Psoas muscle (tissue), 8 donors: ENCODE results near the gene UAP1. TPM values are rescaled to one million over a fixed set of nuclear protein-coding genes. Genes with fewer than 3 reads are reported as not detected.

ENCODE experiments used
- ATAC-seq, 4 donors: fragments of 200-7000 bp; cut with Tn5 transposase; one replicate each; pipeline ENCODE4 v1.9.1; 2020; ENCODE audit warnings: moderate library complexity in 3 of 4, mild to moderate bottlenecking in 2 of 4
- DNase-seq, 2 donors: peaks; one replicate each; pipeline ENCODE4 v3.0.0-alpha.2; 2020
- H3K27ac ChIP-seq: fragments of 200-600 bp; one replicate; pipeline ENCODE4 v1.8.0; 2022
- H3K27me3 ChIP-seq, 3 donors: fragments of 200-600 bp in 1 of 3; one replicate each; pipeline versions ENCODE4 v1.6.1 to v1.8.0; 2013 to 2022; ENCODE audit warnings: low read length in 2 of 3, mild to moderate bottlenecking in 2 of 3, moderate library complexity in 1 of 3; ENCODE audit not compliant: insufficient read depth in 3 of 3
- H3K36me3 ChIP-seq, 2 donors: fragments of 200-600 bp in 1 of 2; one replicate each; pipeline versions ENCODE4 v1.6.1 to v1.8.0; 2013 to 2022; ENCODE audit warnings: low read depth in 1 of 2, mild to moderate bottlenecking in 1 of 2, moderate library complexity in 1 of 2; ENCODE audit not compliant: insufficient read depth in 1 of 2
- H3K4me1 ChIP-seq: fragments of 200-600 bp; one replicate; pipeline ENCODE4 v1.8.0; 2022
- H3K4me3 ChIP-seq: fragments of 200-600 bp; one replicate; pipeline ENCODE4 v1.8.0; 2022; ENCODE audit warnings: mild to moderate bottlenecking
- H3K9me3 ChIP-seq: fragments of 200-600 bp; one replicate; pipeline ENCODE4 v1.8.0; 2022
- whole genome bisulfite sequencing, 3 donors: extraction: QIAGEN DNeasy Blood & Tissue Kit; methylation state at CpG; one replicate each; pipeline versions ENCODE4 v1.1.6 to v1.1.7; 2013; 5-methylcytosine and 5-hydroxymethylcytosine counted together
- intact Hi-C, 2 donors: fragments of 100-400 bp; cut with DNase I; formaldehyde crosslinking; loops; one replicate each; pipeline versions ENCODE4 v1.11.0 to v1.14.2; 2022
- polyA plus RNA-seq, 3 donors: library from polyadenylated mRNA; stranded (reverse); fragments of 200-250 nt; gene quantifications; one replicate each; pipeline ENCODE4 v1.2.3, GENCODE V29; 2013
- total RNA-seq, 4 donors: library from RNA; stranded (reverse); fragmentation: NEBNext Ultra II Directional in 2 of 4; extraction: Animal tissue kit (Norgen Biotek cat#: 25700) in 2 of 4; gene quantifications; one replicate each; pipeline versions ENCODE4 v1.2.1 to v1.2.4, GENCODE V29; 2021 to 2023
- TF ChIP-seq, protein P1 (sequence below): fragments of 200-600 bp; IDR thresholded peaks from one replicate; pipeline ENCODE4 v1.8.0; 2022; ENCODE audit warnings: antibody characterized with exemption
- donor health status: healthy with polysubstance abuse.
- donor health status: DM: no; HTN: no; CAD: no; lungs with moderate emphysema.
- donor health status: Bipolar disorder and iron deficiency.
- donor health status: healthy.
- donor health status: DM: yes; HTN: yes; CAD: no.
- donor health status: DM: no; HTN: no; CAD: no.
- donor health status: DM: no; HTN: no; CAD: no.
- donor health status: DM: yes; HTN: yes; CAD: no.

The UAP1 gene
- total and polyA plus RNA-seq, 7 donors = 24.1 to 147 (median 40.1) TPM

DNA sequence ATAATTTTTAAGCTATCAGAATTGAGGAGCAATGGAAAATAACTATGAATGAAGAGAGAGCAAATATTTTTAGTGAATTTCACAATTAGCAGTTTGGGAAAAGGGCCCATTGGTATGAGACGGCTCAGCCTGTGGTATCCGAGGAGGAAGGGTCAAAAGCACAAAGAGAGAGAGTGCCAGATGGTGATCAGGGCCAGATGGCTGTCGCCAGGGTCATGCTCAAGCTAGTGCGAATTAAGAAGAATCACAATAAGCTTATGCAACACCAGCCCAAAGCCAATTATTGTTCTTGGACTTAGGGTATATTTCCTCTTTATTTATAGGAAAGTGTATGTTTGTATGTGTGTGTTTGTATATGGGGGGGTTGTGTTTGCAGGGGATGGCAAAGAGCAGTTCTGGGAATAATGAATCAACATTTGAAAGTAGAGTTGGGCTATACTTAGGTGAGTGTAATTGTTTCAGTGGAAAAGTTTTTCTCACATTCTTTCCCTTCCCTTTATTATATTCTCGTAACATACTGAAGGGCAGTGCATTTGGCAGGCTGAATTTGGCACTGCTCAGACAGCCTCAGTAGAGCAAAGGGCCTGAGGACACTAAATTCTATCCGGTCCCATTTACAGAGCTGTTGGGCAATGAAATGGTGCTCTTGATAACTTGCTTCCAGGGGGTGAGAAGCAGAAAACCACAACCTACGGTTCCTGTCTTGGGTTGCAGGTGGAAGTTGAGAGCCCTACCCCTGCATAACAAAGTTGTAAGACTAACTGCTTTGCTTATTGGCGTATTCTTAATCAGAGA is 51.3 kb downstream of the UAP1 start:
- ATAC-seq = peak; percentile 41 to 70 (median 54)
- peaks cover 8% of the 10 kb centered on the region for H3K9me3 ChIP-seq
- no peaks in the 10 kb centered on the region for H3K27me3 ChIP-seq
- intact Hi-C loops = loop anchor here (2.0 kb wide), 1 partner anchor 188 kb away; no protein-coding TSS in a partner anchor
- H3K27ac ChIP-seq = peak overlapping the region; percentile 12
- DNase-seq = peak; percentile 59 to 69
- H3K4me3 ChIP-seq = no peak overlapping the region
- TF ChIP-seq, protein P1, sequence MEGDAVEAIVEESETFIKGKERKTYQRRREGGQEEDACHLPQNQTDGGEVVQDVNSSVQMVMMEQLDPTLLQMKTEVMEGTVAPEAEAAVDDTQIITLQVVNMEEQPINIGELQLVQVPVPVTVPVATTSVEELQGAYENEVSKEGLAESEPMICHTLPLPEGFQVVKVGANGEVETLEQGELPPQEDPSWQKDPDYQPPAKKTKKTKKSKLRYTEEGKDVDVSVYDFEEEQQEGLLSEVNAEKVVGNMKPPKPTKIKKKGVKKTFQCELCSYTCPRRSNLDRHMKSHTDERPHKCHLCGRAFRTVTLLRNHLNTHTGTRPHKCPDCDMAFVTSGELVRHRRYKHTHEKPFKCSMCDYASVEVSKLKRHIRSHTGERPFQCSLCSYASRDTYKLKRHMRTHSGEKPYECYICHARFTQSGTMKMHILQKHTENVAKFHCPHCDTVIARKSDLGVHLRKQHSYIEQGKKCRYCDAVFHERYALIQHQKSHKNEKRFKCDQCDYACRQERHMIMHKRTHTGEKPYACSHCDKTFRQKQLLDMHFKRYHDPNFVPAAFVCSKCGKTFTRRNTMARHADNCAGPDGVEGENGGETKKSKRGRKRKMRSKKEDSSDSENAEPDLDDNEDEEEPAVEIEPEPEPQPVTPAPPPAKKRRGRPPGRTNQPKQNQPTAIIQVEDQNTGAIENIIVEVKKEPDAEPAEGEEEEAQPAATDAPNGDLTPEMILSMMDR = no peak
- H3K36me3 ChIP-seq = no peaks in the 10 kb centered on the region
- peaks cover 10% of the 10 kb centered on the region for H3K4me1 ChIP-seq
- WGBS, 3 donors = 39 to 56% (median 42%) methylated on average over 8 of the region's 8 CpGs

- Histone ChIP-seq H3K27me3 (no peaks in the 10 kb centered on the region), H3K36me3 (no peaks in the 10 kb centered on the region), H3K9me3 (peaks cover 12% of the 10 kb centered on the region), H3K4me3 (no peak overlapping the region), H3K27ac (no peak overlapping the region), H3K4me1 (peaks cover 10% of the 10 kb centered on the region)
- ATAC-seq (no peak), DNase-seq (no peak)
- TF ChIP-seq, protein P1 = no peak
- intact Hi-C loops = no loop called here
- WGBS, 3 donors = 93 to 98% (median 97%) methylated on average over 1 of the region's 1 CpG
These were observed 55.3 kb downstream of the UAP1 start for GRCh38 chr1:162616848-162617247.

DNA sequence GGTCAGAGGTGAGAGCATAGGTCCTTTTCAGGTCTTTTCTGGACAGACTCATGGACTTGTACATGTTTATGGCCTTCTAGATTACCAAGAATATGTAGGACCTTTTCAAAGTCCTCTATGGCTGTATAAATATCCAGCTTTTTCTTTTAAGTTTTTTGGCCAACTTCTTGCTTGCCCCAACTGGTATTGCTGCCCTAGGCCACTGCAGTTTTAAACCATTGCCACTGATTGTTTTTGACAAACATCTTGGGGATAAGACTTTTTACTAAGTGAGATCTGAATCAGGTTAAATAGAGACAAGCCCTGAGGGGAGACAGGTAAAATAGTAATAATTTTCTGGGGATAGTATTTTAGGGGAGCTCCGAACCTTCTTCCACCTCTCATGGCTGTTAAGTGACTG is 56.0 kb downstream of the UAP1 start:
- H3K27me3 ChIP-seq = no peaks in the 10 kb centered on the region
- DNase-seq (no peak), ATAC-seq (no peak)
- H3K4me1 ChIP-seq = peaks cover 10% of the 10 kb centered on the region
- 93 to 98% (median 96%) methylated on average over 1 of the region's 1 CpG for whole genome bisulfite sequencing, 3 donors
- intact Hi-C loops = no loop called here
- H3K27ac ChIP-seq = no peak overlapping the region
- no peaks in the 10 kb centered on the region for H3K36me3 ChIP-seq
- H3K4me3 ChIP-seq = no peak overlapping the region
- peaks cover 12% of the 10 kb centered on the region for H3K9me3 ChIP-seq
- TF ChIP-seq, protein P1 = no peak

GRCh38 chr1:162619076-162619475 is 57.6 kb downstream of the UAP1 start:
- Histone ChIP-seq H3K9me3 (peaks cover 12% of the 10 kb centered on the region), H3K36me3 (no peaks in the 10 kb centered on the region), H3K27me3 (no peaks in the 10 kb centered on the region), H3K27ac (no peak overlapping the region), H3K4me1 (no peaks in the 10 kb centered on the region), H3K4me3 (no peak overlapping the region)
- ATAC-seq (no peak), DNase-seq (no peak)
- intact Hi-C loops = no loop called here
- TF ChIP-seq, protein P1 = no peak
- WGBS, 3 donors = 93 to 96% (median 95%) methylated on average over 3 of the region's 3 CpGs

- peaks cover 12% of the 10 kb centered on the region for H3K9me3 ChIP-seq
- H3K4me1 ChIP-seq = no peaks in the 10 kb centered on the region
- ATAC-seq (no peak), DNase-seq (no peak)
- no peak overlapping the region for H3K27ac ChIP-seq
- intact Hi-C loops = no loop called here
- TF ChIP-seq, protein P1 = no peak
- H3K4me3 ChIP-seq = no peak overlapping the region
- H3K36me3 ChIP-seq = no peaks in the 10 kb centered on the region
- H3K27me3 ChIP-seq = no peaks in the 10 kb centered on the region
These were observed 59.7 kb downstream of the UAP1 start for GRCh38 chr1:162621256-162621655.
